Measurements from ENCODE around the gene WRNIP1.

WRNIP1 gene

DNA sequence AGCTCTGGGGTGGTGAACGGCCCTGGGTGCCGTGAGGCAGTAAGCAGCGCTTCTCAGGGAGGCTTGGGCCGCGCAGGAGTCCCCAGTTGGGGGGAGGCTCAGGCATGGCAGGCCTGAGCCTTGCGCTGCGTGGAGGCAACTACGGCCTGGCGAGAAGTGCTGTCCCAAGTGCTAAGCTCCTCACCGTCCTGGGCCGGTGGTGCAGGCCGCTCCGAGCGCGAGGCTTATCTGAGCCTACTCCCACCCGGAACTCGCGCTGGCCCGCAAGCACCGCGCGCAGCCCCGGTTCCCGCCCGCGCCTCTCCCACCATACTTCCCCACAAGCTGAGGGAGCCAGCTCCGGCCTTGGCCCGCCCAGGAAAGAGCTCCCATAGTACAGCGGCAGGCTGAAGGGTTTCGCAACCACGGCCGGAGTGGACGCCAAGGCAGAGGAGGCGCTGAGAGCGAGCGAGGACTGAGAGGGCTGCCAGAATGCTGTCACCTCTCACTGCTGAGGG lies 1.8 kb upstream of the WRNIP1 start:
- no peak for DNase-seq (ENCODE audit: low spot score)

GRCh38 chr6:2763876-2764540 lies 1.2 kb upstream of the WRNIP1 start:
- no peak for DNase-seq (ENCODE audit: low spot score)

DNA sequence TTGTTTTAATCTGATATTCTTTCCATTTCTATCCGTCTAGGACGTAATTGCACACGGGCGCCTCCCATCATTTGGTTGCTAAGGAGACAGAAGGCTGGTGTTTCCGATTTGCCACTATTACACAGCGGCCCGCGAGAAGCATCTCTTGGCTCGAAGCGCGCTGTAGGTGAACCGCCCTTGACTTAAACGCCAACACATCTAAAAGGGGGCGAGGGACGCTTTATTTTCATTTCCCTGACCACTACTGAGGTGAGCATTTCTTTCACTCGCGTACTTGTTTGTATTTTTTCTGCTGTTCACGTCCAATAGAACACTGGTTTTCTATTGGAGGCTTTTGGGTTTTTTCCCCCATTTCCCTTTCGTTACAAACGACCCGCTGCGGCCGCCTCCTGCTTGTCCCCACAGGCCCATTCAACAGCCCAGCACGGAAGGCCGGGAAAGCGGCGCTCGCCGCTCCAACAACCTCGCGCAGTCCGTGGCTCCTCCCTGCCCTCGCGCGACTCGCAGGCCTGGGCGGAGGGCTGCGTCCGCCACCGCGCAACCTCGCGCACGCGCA lies 505 bp upstream of the WRNIP1 start:
- no peak for DNase-seq (ENCODE audit: low spot score)

- DNase-seq (ENCODE audit: low spot score) = peak; percentile 73
Observed at GRCh38 chr6:2765896-2766766, 938 bp downstream of the WRNIP1 start.

GRCh38 chr6:2766767-2767656 lies 1.8 kb downstream of the WRNIP1 start:
- no peak for DNase-seq (ENCODE audit: low spot score)

DNA sequence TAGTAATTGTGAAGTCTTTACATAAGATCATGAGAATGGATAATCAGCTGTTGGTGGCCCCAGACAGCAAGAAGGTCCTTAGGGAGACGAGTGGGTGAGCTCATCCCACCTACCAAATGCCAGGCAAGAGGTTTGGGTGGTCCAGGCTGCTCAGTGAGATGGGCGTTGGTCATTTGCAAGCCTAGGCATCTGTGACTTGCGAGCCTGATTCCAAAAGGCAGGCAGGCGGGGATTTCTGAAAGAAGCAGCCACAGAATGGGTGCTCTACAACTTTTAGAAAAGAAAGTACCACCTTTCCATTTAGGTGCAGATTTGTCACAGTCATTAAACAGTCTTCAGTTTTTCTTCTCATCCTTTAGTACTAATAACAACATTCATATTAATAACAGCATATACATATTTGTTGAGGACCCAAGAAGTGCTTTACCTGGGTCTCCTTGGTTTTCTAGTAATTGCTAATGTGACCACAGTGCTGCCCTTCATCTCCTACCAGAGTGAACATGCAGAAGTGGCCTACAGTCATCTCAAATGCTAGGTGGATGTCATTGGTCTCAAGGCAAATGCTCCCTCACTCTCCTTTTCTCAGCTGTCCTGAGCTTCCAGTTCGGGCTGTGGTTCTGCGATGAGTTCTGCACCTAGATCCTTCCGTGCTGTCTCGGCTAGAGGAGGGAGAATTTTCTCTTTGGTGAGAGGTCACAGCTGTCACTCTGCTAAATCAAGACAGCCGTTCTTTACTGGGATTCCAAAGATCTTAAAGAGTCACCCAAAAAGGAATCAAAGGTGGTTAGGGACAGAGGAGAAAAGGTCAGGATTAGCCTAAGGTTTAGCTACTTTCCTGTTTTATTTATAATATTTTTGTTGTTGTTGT lies 2.7 kb downstream of the WRNIP1 start:
- no peak for DNase-seq (ENCODE audit: low spot score)

DNA sequence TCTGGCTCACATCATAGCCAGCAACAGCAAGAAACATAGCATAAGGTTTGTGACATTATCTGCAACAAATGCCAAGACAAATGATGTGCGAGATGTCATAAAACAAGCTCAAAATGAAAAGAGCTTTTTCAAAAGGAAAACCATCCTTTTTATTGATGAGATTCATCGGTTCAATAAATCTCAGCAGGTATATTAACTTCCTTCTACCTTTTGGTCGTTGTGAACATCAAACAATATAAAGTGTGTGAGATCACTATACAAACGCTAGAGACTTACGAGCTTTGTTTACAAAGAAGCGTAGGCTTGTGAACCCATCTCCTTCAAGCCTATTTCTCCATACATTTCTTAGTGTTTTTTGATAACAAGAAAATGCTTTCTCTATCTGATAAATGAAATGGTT lies 3.5 kb downstream of the WRNIP1 start:
- DNase-seq (ENCODE audit: low spot score) = no peak

- no peak for DNase-seq (ENCODE audit: low spot score)
Observed at GRCh38 chr6:2770171-2770570, 5.0 kb downstream of the WRNIP1 start.

DNA sequence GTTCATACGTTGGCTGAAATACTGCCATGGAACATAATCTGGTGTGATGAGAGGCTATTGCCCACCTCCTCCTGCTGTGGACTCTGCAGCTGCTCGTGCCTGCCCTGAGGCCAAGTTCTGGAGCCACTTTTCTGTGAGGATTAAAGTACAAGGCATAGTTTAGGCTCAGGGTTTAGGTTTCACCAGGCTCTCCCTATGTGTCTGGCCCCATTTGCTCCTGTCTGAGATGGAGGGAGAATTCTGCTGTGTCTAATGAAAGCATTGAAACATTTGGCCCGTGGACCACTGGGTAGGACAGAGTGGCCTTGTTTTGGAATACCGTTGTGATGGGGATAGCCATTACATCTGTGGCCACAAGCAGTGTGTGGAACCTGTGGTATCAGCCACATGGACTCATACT lies 5.9 kb downstream of the WRNIP1 start:
- no peak for DNase-seq (ENCODE audit: low spot score)

GRCh38 chr6:2772840-2773239 lies 7.6 kb downstream of the WRNIP1 start:
- DNase-seq (ENCODE audit: low spot score) = no peak

DNA sequence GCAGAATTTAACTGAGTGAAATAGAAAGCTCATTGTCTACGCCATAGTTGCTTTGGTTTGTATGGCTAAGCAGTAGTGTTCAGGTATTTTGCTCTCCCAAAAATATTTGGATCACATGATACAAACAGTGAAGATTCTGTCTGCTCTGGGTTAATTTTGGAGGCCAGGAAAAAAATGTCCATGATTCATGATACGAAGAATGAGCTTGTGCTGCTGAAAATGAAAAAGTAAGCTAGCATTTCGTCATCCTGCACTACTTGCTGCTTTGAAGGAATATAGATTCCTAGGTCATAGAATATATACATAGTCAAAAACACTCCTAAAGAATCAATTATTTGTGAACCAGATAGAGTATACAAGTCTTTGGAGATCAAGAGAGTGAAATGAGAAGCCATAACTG lies 8.3 kb downstream of the WRNIP1 start:
- DNase-seq (ENCODE audit: low spot score) = no peak

- DNase-seq (ENCODE audit: low spot score) = no peak
Observed at GRCh38 chr6:2775003-2775402, 9.8 kb downstream of the WRNIP1 start.

GRCh38 chr6:2777249-2777648 lies 12.1 kb downstream of the WRNIP1 start:
- no peak for DNase-seq (ENCODE audit: low spot score)

- DNase-seq (ENCODE audit: low spot score) = no peak
Observed at GRCh38 chr6:2780102-2780737, 15.0 kb downstream of the WRNIP1 start.

- no peak for DNase-seq (ENCODE audit: low spot score)
Observed at GRCh38 chr6:2781685-2782355, 16.6 kb downstream of the WRNIP1 start.

DNA sequence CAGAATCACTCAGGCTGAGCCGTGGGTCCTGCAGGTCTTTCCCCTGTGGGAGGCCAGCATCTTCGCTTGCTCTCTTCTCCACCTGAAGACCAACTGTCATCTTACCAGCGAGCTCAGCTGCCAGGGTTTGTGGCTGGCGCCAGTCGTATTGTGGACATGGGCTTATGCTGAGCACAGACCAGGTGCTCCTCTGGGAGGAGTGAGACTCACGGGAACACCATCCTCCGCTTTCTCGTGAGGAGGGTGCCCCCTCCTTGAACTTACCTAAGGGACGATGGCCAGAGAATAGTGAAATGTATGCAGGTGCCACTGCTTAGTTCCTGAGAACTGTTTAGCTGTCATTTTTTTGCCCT lies 17.1 kb downstream of the WRNIP1 start:
- no peak for DNase-seq (ENCODE audit: low spot score)

DNA sequence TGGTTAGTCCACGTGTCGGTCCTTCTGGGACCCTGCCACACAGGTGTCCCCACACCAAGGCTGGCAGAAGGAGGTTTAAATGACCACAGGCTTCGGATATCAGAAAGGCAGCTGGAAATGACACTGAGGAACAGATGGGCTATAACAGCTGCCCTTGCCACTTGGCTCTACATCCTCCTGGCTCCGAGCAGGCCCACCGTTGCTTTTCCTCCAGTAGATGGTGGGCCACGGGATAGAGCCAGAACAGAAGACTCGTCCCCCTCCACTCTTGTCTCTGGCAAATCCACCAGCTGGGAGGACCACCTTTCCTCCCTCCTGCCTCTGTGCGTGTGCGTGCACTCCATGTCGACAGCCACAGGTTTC lies 17.6 kb downstream of the WRNIP1 start:
- no peak for DNase-seq (ENCODE audit: low spot score)

- DNase-seq (ENCODE audit: low spot score) = no peak
Observed at GRCh38 chr6:2783188-2783963, 18.2 kb downstream of the WRNIP1 start.

- no peak for DNase-seq (ENCODE audit: low spot score)
Observed at GRCh38 chr6:2784061-2784460, 18.9 kb downstream of the WRNIP1 start.
